GM19240 (cell line): ENCODE measurements around the gene BTBD16.

Experiments
- DNase-seq: peaks from one replicate; pipeline ENCODE4 v3.0.0; 2011; ENCODE audit warnings: low spot score; ENCODE audit not compliant: insufficient read length

The BTBD16 gene

DNA sequence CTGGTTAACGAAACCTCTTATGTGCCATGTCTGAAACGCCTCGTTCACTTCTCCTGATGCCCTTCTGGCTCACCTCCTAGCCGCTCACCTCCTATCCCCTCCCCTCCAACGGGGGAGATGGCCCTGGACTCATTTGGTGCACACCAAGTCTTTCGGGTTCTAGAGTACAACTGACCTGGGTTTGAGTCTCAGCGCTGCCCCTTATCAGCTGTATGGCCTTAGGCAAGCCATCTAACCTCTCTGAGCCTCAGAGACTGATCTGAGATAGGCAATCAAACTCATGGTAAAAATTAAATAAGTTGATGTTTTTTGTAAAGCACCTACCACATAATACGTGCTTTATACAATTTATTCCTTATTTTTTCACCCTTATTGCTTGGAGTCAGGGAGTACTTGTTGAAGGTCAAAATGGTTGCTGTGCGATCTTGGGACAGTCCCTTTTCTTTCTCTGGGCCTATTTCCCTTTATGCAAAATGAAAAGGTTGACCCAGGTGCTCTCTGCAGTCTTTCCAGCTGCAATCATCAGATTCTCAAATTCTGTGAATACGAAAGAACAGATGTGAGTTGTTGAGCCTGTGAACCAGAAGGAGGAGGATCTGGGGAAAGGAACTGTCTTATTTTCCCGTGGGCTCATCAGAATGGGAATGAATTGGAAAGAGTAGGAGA, 72.2 kb downstream of the BTBD16 start:
- DNase-seq, result no peak

DNA sequence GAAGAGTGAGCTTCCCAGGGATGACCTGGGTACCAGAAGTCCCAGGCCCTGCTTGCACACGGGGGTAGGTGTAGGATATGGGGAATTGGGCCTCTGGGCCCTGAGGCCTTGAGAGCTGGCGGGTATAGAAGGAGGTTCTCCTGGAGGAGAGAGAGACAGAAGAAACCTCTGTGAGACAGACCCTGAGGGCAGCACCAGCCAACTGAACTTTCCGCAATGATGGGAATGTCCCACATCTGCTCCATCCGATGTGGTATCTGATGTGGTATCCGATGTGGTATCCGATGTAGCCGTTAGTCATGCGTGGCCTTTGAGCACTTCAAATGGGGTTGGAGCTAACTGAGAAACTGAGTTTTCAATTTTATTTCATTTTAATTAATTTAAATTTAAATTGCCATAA, 72.8 kb downstream of the BTBD16 start:
- no peak for DNase-seq

DNA sequence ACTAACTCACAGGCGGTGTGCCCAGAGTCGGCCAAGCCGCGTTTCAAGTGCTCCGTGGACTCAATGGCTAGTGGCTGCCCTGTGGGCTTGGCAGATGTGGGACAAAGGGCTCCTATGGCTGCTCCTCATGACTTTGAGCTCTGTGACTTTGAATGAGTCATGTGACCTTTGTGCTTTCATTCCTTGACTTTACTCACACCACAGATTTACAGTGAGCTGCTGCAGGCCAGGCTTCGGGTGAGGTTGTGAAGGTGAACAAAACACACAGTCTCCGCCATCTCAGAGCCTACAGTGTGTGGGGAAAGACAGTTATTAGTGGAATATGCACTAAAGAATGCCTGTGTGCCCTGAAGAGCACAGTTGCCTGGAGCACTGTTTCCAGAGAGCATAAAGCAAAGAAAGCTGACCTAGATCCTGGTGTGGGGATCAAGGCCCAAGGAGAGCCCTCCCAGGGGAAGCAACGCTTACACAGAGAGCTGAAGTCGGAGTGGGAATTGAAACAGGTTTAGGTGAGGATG, 73.7 kb downstream of the BTBD16 start:
- DNase-seq, result no peak

DNA sequence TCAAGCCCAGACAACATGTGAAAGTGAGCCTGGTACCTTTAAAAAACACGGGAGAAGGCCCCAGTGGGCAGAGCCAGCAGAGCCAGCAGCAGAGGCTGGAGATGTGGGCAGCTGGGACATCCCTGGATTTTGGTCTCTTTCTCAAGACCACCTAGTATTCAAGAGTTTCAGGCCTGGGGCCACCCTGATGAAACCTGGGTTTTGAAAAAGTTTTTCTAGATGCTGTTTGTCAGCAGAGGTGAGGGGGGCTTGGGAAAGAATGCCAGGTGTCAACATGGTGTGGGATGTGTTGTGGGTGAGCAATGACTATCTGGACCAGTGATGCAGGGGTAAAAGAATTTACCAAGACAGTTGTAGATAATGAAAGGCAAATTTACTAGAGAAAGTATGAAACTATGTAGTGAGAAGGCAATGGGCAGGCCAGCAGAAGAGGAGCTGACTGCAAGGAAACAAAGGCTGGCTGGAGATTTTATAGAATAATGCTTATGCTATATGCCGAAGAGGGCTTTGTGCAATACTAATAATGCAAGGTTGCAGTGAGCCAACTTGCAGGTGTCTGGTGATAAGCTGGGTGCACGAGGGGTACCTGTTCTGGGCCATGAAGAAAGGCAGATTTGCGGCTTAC, 75.3 kb downstream of the BTBD16 start:
- no peak for DNase-seq

DNA sequence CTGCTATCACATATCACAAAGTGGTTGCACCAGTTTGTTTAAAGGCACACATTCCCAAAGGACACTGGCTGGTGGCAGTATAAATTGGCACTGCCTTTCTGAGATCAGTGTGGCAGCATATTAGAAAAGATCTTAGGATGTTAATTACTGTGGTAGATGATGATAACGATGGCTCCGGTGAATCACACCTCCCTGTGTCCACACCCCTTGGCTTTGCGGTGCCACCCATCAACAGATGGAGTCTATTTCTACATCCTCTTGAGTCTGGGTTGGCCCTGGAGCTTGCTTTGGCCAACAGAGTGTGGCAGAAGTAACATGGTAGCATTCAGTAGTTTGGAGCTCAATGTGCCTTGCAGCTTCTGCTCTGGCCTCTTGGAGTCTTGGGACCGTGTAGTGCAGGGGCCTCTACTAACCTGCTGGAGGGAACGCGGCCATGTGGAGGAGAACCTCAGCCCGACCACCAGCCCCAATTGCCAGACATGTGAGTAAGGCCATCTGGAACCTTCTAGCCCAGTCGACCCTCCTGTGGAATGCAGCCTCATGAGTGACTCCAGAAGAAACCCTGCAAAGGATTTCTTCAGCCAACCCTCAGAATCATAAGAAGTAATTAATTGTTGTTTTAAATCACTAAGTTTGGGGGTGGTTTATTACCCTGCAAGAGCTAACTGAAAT, 76.2 kb downstream of the BTBD16 start:
- no peak for DNase-seq

GRCh38 chr10:122348512-122348911, 77.4 kb downstream of the BTBD16 start:
- DNase-seq, result no peak

DNA sequence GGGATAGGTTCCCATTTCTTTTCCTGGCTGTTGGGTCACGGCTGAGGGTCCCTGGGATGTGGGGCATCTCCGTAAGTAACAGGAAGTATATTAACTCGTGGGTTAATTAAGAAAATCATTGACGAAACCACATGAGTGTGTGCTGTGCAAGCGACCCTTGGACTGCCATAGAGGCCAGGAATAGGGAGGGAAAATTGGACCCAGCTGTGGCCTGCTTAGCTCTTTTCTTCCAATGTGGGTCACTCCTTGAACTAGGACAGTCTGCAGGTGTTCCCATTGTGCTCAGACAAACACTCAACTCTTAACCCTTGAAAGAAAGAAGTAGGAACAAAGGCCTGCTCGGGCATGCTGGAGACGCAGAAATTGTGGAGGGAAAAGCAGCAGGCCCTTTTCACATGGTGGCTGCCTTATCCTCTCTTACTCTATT, 77.9 kb downstream of the BTBD16 start:
- DNase-seq, result no peak

DNA sequence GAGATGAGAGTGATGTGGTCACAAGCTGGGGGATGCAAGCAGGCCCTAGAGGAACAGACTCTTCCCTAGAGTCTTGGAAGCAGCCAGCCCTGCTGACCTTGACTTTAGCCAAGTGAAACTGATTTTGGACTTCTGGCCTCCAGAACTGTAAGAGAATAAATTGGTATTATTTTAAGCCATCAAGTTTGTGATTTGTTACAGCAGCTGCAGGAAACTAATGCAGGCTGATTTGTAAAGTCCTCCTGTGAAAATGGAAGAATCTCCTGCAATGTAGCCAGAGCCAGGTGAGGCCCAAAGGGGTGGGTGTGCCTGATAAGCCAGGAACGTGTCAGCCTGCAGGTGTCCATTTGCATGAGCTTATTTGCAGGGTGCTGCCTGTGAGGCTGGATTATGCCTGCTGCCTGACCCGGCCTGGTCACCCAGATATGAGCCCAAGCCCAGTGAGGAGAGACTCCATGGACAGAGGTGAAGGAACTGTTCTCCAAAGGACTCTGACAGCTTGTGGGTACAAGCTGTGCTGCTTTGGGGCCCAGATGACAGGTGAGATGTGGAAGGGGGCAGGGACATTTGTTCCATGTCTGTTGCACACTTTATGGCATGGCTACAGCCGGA, 78.8 kb downstream of the BTBD16 start:
- no peak for DNase-seq

DNA sequence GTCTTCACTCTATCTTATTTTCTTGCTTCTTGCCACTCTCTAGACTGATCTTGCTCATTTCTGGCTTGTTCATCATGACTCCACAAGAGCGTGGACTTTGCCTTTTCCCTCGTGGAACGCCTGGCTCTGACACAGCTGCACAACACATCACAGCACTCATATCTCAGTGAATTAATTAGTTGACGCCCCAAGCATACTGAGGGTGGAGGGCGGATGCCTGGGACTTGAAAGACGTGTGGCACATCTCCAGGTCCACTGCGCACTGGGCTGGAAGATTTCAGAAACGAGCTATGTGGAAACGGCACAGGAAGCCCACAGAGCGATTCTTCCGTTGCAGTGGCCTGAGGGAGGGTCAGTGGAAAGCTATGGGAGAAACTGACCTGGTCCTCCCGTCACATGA, 79.8 kb downstream of the BTBD16 start:
- DNase-seq, result no peak

DNA sequence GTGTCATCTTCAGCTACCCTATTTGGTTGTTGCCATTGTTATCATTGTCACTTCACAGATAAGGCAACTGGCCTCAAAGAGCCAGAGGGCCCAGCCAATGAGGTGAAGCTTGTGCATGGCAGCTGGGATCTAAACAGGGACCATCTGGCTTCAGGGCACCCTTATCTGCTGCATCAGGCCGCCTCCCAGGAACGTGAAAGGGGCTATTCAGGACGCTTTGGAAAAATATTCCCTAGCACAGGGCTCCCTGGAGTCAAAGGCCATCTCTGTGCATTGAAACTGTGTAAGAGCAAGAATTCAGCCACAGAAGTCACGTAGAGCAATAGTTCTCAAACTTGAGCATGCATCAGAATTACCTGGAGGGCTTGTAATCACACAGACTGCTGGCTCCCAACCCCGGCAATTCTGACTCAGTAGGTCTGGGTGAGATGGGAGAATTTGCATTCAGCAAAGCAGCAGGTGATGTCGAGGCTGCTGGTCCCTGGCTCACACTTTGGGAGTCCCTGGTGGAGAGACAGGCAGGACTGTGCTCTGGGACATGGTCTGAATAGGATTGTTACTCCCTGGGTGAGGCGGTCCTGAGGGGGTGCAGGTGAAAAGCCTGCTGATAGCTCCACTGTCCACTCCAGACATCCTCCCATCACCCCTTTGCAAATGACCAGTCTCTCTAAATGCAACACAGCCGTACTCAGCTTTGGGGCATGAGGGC, 81.9 kb downstream of the BTBD16 start:
- no peak for DNase-seq

DNA sequence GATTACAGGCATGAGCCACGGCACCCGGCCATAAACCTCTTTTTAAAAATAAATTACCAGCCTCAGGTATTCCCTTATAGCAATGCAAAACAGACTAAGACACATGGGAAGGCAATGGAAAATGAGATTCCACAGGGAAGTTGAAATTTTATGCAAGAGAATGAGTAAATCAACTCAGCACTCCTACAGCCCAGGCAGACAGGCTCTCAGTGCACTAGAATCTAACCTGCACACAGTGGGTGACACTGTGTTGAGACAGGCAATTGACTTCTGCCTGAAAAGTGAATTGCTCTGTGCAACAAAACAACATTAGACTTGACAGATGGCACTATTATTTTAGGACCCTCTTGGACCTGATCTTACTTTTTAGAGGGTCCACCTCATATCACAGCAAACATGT, 83.3 kb downstream of the BTBD16 start:
- DNase-seq, result no peak

DNA sequence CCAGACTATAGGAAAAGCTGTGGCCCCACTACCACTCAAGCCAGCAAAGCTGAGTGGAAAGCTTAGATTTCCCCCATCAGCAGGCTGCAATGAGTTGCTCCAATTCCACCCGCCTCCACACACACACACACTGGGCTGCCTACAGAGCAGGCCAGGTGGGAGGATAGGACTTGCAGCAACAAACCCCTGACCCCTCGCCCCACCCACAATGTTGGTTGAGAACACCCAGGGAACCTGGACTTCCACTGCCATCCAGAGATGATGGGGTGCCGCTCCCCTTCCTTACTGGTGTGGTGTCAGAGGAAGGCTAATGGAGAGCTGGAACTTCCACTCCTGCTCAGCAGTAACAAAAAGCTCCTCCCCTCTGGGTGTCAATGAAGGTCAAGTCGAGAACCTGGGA, 86.6 kb downstream of the BTBD16 start:
- DNase-seq, result no peak

DNA sequence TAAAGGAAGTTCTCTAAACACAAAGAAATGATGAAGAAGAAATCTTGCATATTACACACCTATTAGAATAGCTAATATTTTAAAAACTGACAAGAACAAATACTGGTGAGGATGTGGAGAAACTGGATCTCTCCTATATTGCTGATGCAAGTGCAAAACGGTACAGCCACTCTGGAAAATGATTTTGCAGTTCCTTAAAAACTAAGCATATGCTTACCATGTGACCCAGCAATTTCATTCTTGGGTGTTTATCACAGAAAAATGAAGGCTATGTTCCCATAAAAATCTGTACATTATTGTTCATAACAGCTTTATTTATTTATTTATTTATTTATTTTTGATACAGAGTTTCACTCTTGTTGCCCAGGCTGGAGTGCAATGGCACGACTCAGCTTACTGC, 88.5 kb downstream of the BTBD16 start:
- no peak for DNase-seq

DNA sequence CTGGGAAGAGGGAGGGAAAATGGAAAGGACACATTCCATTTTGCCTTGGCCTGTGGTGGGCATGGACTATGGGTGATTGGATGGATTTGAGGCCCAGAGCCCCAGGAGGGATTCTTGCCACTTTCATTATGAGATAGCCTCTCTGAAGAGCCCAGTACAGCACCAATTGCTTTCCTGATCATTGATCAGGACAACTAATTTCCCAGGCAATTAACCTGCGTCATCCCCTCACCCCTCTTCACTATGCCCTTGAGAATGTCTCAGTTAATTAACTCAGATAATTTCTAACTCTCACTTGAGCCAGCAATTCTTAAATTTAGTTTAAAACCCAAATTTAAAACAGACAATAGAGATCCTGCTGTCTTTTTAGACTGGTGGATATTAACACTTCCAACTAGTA, 90.0 kb downstream of the BTBD16 start:
- DNase-seq, result no peak

DNA sequence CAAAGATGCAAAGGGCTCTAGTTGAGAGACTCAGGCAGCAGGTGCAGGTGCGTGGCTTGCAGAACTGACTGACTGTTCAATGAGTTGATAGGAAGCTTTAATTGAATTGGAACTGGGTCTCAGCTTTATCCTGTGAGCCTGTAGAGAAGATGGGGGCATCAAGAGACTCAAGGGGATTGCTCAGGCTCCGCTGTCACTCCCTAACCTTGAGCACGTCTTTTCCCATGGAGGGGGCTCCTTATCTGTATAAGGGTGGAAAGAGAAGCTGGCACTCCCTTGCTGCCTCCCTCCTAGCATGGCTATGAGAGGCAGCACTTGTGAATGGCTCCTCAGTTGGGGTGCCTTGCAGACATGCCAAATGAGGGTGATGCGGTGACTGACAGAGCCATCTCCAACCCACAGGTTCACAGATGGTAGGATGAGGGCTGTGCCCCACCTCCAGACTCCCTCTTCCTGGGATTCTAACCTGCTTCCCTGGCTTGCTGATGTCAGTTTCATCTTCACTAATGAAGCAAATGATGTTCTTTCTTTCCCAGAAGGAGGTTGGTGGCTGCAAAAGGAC, 91.0 kb downstream of the BTBD16 start:
- DNase-seq, result no peak

GRCh38 chr10:122362621-122363020, 91.5 kb downstream of the BTBD16 start:
- no peak for DNase-seq

DNA sequence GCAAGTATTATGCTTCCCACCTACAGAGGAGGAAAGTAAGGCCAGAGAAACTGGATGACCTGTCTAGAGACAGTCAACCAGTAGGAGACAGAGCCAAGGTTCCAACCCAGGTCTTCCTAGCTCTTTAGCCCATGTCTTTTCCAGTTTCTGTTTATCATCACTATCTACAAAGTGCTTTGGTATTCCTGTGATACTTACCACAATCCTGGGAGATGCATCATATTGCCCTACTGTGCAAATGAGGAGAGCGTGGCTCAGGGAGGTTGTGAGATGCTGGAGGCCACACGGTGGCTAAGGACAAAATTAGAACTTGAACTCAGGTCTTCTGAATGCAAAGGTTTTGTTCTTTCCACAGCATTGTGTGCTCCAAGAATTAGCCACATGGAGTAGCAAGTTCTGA, 92.2 kb downstream of the BTBD16 start:
- DNase-seq, result no peak

- no peak for DNase-seq
Measured at GRCh38 chr10:122363722-122364463, 92.8 kb downstream of the BTBD16 start.

DNA sequence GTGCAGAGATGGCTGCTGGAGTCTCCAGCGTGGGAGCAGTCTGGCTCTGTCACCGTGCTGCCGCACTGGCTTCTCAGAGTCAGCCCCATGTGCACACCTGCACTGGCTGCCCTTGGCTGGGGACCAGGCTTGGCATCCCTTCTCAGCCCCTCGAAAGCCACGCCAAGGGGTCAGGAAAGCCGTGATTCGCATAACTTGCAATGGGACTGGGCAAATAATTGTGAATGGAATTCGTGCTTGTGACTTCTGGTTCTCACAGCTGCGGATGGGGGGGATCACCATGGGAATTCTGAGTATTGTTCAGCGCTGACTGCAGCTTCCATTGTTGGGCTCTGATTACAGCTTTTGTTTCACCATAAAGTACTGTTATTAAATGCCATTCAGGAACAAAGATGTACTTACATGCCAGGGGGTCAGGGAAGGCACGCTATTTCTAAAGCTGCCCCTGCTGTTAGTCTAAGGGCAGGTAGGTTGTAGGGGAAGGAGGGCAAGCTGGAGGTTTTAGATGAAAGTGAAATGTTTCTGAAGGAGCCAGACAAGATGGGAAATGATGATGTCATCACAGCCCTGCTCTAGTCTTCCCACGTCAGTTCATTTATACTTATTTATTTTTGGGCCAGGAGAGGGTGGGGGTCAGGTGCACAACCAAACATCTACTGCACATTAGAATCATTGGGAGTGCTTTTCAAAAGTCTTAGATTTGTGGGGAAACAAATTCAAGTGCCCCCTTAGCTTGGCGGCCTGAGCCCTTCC, 97.6 kb downstream of the BTBD16 start:
- no peak for DNase-seq

- no peak for DNase-seq
Measured at GRCh38 chr10:122373108-122373507, 102.0 kb downstream of the BTBD16 start.
